ENCODE data around the gene MAP3K15.
"Not testable (repeated sequence)": the region's sequence is repeated elsewhere in the genome, so short reads cannot be mapped to it uniquely, and the experiment has no call there.

Gene MAP3K15

DNA sequence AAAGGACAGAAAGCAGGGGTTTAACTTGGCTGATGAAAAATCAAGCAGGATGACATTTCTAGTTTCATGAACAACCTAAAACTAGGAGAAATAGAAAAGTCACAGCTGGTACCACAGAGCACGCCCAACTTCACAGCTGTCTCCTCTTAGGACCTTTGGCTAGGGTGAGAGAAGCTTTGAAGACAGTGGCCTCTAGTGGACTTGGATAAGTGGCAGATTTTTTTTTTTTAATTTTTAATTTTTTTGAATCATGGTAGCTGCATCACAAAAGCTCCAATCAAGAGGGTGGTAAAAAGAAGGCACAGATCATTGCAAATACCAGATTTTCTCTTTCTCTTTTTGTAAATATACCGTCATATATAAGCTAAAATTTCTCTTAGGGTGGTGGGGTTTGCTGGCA lies 20.2 kb upstream of the MAP3K15 start:
- FAIRE-seq, result peak; percentile 56
- TF ChIP-seq TAF1 (IDR thresholded peaks at IDR 0.05; ENCODE audit: borderline replicate concordance, low read depth, low read length) (no peak), POLR2AphosphoS5 (IDR thresholded peaks at IDR 0.05; ENCODE audit: low read depth, low read length) (no peak), POLR2A (IDR thresholded peaks at IDR 0.05; ENCODE audit: low read depth, low read length) (no peak)
- DNase-seq (ENCODE audit: insufficient read length), result no peak

DNA sequence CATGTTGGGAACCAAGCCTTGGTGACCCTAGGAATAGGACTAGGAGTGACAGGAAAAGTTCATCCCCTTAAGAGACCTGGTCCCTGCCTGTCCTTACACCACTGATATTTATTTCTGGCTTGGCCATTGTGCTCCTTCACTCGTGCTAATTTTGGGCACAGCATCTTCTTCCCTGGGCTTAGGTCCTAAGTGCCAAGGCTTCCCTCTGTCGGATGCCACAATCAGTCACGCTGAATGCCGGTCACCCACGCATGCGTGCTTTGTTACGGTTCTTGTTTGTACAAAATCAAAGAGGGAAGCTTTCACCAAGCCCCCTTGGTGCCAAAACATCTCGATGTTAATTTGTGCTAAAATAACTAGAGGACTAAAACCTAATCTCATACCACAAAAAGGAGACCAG lies 17.4 kb upstream of the MAP3K15 start:
- TF ChIP-seq POLR2AphosphoS5 (IDR thresholded peaks at IDR 0.05; ENCODE audit: low read depth, low read length), result no peak; the same call in 1 of the 2 replicates
- TF ChIP-seq POLR2A (IDR thresholded peaks at IDR 0.05; ENCODE audit: low read depth, low read length), result no peak
- TF ChIP-seq TAF1 (IDR thresholded peaks at IDR 0.05; ENCODE audit: borderline replicate concordance, low read depth, low read length), result no peak
- FAIRE-seq, result no peak
- no peak for DNase-seq (ENCODE audit: insufficient read length)

DNA sequence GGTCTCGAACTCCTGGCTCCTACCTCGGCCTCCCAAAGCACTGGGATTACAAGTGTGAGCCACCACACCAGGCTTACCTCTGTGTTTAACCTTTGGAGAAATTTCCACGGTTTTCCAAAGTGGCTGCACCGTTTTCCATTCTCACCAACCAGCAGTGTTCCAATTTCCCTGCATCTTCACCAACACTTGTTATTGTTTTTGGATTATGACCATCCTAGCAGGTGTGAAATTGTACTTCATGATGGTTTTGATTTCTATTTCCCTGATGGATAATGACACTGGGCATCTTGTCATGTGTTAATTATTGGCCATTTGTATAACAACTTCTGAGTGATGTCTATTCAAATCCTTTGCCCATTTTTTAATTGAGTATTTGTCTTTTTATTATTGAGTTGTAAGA lies 2.7 kb upstream of the MAP3K15 start:
- FAIRE-seq (no peak), DNase-seq (ENCODE audit: insufficient read length) (no peak)
- TF ChIP-seq POLR2AphosphoS5 (IDR thresholded peaks at IDR 0.05; ENCODE audit: low read depth, low read length), result no peak
- TF ChIP-seq POLR2A (IDR thresholded peaks at IDR 0.05; ENCODE audit: low read depth, low read length), result no peak
- no peak for TF ChIP-seq TAF1 (IDR thresholded peaks at IDR 0.05; ENCODE audit: borderline replicate concordance, low read depth, low read length)

DNA sequence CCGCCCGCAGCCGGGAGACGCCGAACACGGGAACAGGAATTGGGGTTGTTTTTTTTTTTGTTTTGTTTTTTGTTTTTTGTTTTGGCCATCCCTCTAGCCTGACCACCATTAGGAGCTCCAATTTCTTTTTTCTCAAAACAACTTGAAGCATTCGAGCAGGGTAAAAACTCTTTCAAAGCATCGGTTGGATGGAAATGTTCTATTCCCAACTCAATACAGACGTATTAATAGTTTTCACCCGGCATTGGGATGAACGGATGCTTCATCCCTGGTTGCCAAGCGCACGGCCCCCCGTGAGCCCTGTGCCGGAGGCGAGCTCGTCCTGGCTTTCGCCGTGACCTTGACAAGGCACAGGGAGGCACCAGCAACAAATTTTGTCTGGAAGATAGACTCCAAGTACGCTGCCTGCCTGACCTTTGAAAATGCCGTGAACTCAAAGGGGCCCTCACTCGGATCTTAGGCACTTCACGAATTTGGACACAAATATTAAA lies 352 bp upstream of the MAP3K15 start:
- DNase-seq (ENCODE audit: insufficient read length), result no peak
- no peak for FAIRE-seq
- TF ChIP-seq POLR2AphosphoS5 (IDR thresholded peaks at IDR 0.05; ENCODE audit: low read depth, low read length) (no peak), POLR2A (IDR thresholded peaks at IDR 0.05; ENCODE audit: low read depth, low read length) (no peak), TAF1 (IDR thresholded peaks at IDR 0.05; ENCODE audit: borderline replicate concordance, low read depth, low read length) (no peak)

DNA sequence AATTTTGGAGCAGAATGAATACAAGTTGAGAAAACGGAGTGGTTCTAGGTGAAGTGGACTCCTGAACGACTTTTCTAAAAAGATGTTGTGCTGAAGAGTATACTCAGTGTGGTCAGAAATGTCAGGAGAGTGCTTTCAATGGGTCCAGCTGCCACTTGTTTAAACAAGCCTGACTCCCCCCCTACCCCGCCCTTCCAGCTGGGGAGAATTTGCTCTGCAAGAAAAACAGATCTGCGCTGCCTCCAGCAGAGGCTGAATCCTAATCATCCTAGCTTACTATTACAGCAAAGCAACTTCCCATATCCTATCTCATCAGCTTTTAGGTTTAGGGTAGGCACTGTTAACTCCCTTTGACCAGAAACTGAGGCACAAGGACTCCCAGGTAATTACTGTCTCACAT lies 1.9 kb downstream of the MAP3K15 start:
- no peak for TF ChIP-seq POLR2A (IDR thresholded peaks at IDR 0.05; ENCODE audit: low read depth, low read length)
- TF ChIP-seq POLR2AphosphoS5 (IDR thresholded peaks at IDR 0.05; ENCODE audit: low read depth, low read length), result no peak
- TF ChIP-seq TAF1 (IDR thresholded peaks at IDR 0.05; ENCODE audit: borderline replicate concordance, low read depth, low read length), result no peak
- no peak for DNase-seq (ENCODE audit: insufficient read length)
- FAIRE-seq, result no peak

DNA sequence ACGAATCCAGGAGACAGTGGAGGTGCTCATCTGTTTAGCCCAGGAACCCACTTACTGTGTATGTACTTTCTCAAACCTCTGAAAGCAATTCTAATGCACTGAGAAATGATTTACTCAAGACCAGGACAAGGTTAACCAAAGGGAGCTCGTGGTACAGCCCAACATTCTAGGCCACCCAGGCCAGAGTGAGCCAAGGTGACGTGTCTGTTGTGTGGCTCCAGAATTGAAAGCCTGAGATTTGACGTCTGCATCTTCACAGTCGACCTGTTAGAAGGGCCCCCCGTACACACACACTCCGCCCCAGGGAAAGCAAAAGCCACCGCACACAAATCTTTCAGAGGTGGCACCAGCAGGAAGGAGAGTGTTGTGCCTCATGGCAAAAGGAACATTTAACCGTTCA lies 2.3 kb downstream of the MAP3K15 start:
- TF ChIP-seq TAF1 (IDR thresholded peaks at IDR 0.05; ENCODE audit: borderline replicate concordance, low read depth, low read length), result no peak
- no peak for TF ChIP-seq POLR2AphosphoS5 (IDR thresholded peaks at IDR 0.05; ENCODE audit: low read depth, low read length)
- TF ChIP-seq POLR2A (IDR thresholded peaks at IDR 0.05; ENCODE audit: low read depth, low read length), result no peak
- no peak for FAIRE-seq

DNA sequence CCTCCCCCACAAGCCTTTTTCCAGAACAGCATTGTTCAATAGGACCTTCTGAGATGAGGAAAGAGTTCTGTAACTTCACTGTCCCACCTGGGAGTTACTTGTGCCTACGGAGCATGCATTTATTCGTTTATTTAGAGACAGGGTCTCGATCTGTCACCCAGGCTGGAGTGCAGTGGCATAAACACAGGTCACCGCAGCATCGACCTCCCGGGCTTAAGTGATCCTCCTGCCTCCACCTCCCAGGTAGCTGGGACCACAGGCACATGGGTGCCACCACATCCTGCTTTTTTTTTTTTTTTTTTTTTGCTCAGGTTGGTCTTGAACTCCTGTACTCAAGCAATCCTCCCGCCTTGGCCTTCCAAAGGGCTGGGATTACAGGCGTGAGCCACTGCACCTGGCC lies 2.9 kb downstream of the MAP3K15 start:
- DNase-seq (ENCODE audit: insufficient read length) (no peak), FAIRE-seq (no peak)
- no peak for TF ChIP-seq POLR2AphosphoS5 (IDR thresholded peaks at IDR 0.05; ENCODE audit: low read depth, low read length)

More for the DNA sequence above, 2.3 kb downstream of the MAP3K15 start:
- no peak for DNase-seq (ENCODE audit: insufficient read length)

DNA sequence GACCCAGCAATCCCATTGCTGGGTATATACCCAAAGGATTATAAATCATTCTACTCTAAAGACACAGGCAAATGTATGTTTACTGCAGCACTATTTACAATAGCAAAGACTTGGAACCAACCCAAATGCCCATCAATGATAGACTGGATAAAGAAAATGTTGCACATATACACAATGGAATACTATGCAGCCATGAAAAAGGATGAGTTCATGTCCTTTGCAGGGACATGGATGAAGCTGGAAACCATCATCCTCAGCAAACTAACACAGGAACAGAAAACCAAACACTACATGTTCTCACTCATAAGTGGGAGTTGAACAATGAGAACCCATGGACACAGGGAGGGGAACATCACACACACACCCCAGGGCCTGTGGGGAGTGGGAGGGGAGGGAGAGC lies 3.5 kb downstream of the MAP3K15 start:
- FAIRE-seq; DNase-seq (ENCODE audit: insufficient read length): not testable (repeated sequence)

GRCh38 chrX:19496711-19497110 lies 18.6 kb downstream of the MAP3K15 start:
- no peak for TF ChIP-seq TAF1 (IDR thresholded peaks at IDR 0.05; ENCODE audit: borderline replicate concordance, low read depth, low read length)
- no peak for TF ChIP-seq POLR2AphosphoS5 (IDR thresholded peaks at IDR 0.05; ENCODE audit: low read depth, low read length)
- TF ChIP-seq POLR2A (IDR thresholded peaks at IDR 0.05; ENCODE audit: low read depth, low read length), result no peak
- FAIRE-seq, result no peak
- DNase-seq (ENCODE audit: insufficient read length), result no peak

- no peak for FAIRE-seq
- TF ChIP-seq POLR2AphosphoS5 (IDR thresholded peaks at IDR 0.05; ENCODE audit: low read depth, low read length) (no peak), TAF1 (IDR thresholded peaks at IDR 0.05; ENCODE audit: borderline replicate concordance, low read depth, low read length) (no peak), POLR2A (IDR thresholded peaks at IDR 0.05; ENCODE audit: low read depth, low read length) (no peak)
- DNase-seq (ENCODE audit: insufficient read length), result no peak
These were observed 27.6 kb downstream of the MAP3K15 start for GRCh38 chrX:19487520-19488200.

DNA sequence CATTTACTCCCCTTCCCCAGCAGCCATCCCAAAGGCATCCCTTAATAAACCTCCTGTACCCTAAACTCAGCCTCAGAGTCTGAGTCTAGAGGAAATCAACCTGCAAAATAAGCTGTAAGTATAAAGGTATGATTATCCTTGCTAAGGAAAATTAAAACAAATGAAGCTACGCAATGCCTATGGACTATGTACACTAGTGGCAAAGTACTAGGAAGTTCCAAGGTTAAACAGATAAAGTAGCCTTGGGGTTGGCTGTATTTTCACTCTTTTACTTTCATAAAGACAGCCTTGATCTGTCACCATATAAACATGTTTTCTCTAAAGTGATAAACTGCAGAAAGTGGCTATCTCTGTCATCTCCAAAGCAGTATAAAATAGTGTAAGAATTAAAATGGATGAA lies 35.9 kb downstream of the MAP3K15 start:
- no peak for TF ChIP-seq TAF1 (IDR thresholded peaks at IDR 0.05; ENCODE audit: borderline replicate concordance, low read depth, low read length)
- no peak for TF ChIP-seq POLR2A (IDR thresholded peaks at IDR 0.05; ENCODE audit: low read depth, low read length)
- no peak for TF ChIP-seq POLR2AphosphoS5 (IDR thresholded peaks at IDR 0.05; ENCODE audit: low read depth, low read length)
- no peak for FAIRE-seq
- no peak for DNase-seq (ENCODE audit: insufficient read length)

- not testable (repeated sequence) for FAIRE-seq
These were observed 46.9 kb downstream of the MAP3K15 start for GRCh38 chrX:19468383-19468782.

GRCh38 chrX:19462879-19463278 lies 52.4 kb downstream of the MAP3K15 start:
- no peak for DNase-seq (ENCODE audit: insufficient read length)
- no peak for FAIRE-seq
- TF ChIP-seq TAF1 (IDR thresholded peaks at IDR 0.05; ENCODE audit: borderline replicate concordance, low read depth, low read length) (no peak), POLR2A (IDR thresholded peaks at IDR 0.05; ENCODE audit: low read depth, low read length) (no peak), POLR2AphosphoS5 (IDR thresholded peaks at IDR 0.05; ENCODE audit: low read depth, low read length) (no peak)

More at GRCh38 chrX:19468383-19468782, 46.9 kb downstream of the MAP3K15 start:
- not testable (repeated sequence) for DNase-seq (ENCODE audit: insufficient read length)
